ENCODE data around the gene SMIM20. TPM values are rescaled to one million over a fixed set of nuclear protein-coding genes. Genes with fewer than 3 reads are reported as not detected.

Gene SMIM20
- total and polyA plus RNA-seq, 2 experiments from 2014 or later, result 56.6 to 82.9 TPM

DNA sequence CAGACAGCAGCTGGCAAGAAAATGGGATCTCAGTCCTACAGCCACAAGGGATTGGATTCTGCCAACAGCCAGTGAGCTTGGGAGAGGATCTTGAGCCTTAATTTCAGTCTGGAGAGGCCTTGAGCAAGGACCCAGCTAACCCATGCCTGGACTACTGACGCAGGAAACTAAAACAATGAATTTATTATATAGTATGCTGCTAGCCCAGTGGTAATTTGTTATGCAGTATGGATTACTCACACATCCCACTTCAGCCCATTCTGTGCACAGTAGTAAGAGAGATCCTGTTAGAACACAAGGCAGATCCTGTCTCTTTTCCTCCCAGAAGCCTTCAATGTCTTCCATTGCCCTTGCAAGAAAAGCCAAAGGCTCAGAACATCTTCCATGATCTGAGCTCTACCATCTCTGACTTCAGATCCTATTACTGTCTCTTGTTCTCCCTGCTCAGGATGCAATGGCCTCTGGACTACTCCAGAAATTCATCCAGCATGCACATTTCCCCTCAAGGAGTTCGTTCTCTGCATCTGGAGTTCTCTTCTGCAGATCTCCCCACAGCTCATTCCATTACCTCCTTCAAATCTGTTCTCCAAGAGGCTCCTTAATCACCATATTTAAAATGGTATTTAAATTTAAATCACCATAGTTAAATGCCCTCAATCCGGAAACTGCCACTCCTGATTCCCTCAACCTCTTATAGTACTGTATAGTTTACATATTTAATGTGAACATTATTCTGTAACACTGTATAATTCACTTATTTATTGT, 27.6 kb downstream of the SMIM20 start:
- Histone ChIP-seq H3K36me3 (ENCODE audit: insufficient read depth) (no peaks in the 10 kb centered on the region), H3K27ac (ENCODE audit: low read depth) (no peak overlapping the region), H3K79me2 (replicated peaks; ENCODE audit: insufficient read depth) (no peaks in the 10 kb centered on the region), H3K27me3 (ENCODE audit: insufficient read depth) (no peaks in the 10 kb centered on the region), H2AFZ (0 out of 2 replicates have a peak overlapping the region, but pooled peaks have one; percentile 38), H3K9me2 (ENCODE audit: insufficient read depth) (peaks cover 13% of the 10 kb centered on the region; the same call in 1 of the 2 replicates), H3K4me1 (ENCODE audit: insufficient read depth) (no peaks in the 10 kb centered on the region), H3F3A (replicated peaks; ENCODE audit: low read depth) (no peaks in the 10 kb centered on the region), H4K20me1 (replicated peaks; ENCODE audit: insufficient read depth) (no peaks in the 10 kb centered on the region), H3K4me2 (no peak overlapping the region), H3K4me3 (no peak overlapping the region)
- no peaks in the 10 kb centered on the region for H3K4me1 Mint-ChIP-seq
- H3K27me3 Mint-ChIP-seq (ENCODE audit: insufficient read depth, low read depth, poor library complexity), result peaks cover 1% of the 10 kb centered on the region
- TF ChIP-seq, protein P1, sequence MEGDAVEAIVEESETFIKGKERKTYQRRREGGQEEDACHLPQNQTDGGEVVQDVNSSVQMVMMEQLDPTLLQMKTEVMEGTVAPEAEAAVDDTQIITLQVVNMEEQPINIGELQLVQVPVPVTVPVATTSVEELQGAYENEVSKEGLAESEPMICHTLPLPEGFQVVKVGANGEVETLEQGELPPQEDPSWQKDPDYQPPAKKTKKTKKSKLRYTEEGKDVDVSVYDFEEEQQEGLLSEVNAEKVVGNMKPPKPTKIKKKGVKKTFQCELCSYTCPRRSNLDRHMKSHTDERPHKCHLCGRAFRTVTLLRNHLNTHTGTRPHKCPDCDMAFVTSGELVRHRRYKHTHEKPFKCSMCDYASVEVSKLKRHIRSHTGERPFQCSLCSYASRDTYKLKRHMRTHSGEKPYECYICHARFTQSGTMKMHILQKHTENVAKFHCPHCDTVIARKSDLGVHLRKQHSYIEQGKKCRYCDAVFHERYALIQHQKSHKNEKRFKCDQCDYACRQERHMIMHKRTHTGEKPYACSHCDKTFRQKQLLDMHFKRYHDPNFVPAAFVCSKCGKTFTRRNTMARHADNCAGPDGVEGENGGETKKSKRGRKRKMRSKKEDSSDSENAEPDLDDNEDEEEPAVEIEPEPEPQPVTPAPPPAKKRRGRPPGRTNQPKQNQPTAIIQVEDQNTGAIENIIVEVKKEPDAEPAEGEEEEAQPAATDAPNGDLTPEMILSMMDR (conservative IDR thresholded peaks at IDR 0.05; ENCODE audit: low read depth in 2 of 2), result no peak
- TF ChIP-seq POLR2AphosphoS5 (IDR thresholded peaks at IDR 0.05; ENCODE audit: low read depth), result no peak
- TF ChIP-seq, protein P2, sequence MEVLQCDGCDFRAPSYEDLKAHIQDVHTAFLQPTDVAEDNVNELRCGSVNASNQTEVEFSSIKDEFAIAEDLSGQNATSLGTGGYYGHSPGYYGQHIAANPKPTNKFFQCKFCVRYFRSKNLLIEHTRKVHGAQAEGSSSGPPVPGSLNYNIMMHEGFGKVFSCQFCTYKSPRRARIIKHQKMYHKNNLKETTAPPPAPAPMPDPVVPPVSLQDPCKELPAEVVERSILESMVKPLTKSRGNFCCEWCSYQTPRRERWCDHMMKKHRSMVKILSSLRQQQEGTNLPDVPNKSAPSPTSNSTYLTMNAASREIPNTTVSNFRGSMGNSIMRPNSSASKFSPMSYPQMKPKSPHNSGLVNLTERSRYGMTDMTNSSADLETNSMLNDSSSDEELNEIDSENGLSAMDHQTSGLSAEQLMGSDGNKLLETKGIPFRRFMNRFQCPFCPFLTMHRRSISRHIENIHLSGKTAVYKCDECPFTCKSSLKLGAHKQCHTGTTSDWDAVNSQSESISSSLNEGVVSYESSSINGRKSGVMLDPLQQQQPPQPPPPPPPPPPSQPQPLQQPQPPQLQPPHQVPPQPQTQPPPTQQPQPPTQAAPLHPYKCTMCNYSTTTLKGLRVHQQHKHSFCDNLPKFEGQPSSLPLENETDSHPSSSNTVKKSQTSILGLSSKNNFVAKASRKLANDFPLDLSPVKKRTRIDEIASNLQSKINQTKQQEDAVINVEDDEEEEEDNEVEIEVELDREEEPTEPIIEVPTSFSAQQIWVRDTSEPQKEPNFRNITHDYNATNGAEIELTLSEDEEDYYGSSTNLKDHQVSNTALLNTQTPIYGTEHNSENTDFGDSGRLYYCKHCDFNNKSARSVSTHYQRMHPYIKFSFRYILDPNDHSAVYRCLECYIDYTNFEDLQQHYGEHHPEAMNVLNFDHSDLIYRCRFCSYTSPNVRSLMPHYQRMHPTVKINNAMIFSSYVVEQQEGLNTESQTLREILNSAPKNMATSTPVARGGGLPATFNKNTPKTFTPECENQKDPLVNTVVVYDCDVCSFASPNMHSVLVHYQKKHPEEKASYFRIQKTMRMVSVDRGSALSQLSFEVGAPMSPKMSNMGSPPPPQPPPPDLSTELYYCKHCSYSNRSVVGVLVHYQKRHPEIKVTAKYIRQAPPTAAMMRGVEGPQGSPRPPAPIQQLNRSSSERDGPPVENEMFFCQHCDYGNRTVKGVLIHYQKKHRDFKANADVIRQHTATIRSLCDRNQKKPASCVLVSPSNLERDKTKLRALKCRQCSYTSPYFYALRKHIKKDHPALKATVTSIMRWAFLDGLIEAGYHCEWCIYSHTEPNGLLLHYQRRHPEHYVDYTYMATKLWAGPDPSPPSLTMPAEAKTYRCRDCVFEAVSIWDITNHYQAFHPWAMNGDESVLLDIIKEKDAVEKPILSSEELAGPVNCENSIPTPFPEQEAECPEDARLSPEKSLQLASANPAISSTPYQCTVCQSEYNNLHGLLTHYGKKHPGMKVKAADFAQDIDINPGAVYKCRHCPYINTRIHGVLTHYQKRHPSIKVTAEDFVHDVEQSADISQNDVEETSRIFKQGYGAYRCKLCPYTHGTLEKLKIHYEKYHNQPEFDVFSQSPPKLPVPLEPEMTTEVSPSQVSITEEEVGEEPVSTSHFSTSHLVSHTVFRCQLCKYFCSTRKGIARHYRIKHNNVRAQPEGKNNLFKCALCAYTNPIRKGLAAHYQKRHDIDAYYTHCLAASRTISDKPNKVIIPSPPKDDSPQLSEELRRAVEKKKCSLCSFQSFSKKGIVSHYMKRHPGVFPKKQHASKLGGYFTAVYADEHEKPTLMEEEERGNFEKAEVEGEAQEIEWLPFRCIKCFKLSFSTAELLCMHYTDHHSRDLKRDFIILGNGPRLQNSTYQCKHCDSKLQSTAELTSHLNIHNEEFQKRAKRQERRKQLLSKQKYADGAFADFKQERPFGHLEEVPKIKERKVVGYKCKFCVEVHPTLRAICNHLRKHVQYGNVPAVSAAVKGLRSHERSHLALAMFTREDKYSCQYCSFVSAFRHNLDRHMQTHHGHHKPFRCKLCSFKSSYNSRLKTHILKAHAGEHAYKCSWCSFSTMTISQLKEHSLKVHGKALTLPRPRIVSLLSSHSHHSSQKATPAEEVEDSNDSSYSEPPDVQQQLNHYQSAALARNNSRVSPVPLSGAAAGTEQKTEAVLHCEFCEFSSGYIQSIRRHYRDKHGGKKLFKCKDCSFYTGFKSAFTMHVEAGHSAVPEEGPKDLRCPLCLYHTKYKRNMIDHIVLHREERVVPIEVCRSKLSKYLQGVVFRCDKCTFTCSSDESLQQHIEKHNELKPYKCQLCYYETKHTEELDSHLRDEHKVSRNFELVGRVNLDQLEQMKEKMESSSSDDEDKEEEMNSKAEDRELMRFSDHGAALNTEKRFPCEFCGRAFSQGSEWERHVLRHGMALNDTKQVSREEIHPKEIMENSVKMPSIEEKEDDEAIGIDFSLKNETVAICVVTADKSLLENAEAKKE (CRISPR knock-in tag; IDR thresholded peaks at IDR 0.05), result no peak
- TF ChIP-seq, protein P3, sequence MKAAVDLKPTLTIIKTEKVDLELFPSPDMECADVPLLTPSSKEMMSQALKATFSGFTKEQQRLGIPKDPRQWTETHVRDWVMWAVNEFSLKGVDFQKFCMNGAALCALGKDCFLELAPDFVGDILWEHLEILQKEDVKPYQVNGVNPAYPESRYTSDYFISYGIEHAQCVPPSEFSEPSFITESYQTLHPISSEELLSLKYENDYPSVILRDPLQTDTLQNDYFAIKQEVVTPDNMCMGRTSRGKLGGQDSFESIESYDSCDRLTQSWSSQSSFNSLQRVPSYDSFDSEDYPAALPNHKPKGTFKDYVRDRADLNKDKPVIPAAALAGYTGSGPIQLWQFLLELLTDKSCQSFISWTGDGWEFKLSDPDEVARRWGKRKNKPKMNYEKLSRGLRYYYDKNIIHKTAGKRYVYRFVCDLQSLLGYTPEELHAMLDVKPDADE (IDR thresholded peaks at IDR 0.05), result no peak
- TF ChIP-seq, protein P4, sequence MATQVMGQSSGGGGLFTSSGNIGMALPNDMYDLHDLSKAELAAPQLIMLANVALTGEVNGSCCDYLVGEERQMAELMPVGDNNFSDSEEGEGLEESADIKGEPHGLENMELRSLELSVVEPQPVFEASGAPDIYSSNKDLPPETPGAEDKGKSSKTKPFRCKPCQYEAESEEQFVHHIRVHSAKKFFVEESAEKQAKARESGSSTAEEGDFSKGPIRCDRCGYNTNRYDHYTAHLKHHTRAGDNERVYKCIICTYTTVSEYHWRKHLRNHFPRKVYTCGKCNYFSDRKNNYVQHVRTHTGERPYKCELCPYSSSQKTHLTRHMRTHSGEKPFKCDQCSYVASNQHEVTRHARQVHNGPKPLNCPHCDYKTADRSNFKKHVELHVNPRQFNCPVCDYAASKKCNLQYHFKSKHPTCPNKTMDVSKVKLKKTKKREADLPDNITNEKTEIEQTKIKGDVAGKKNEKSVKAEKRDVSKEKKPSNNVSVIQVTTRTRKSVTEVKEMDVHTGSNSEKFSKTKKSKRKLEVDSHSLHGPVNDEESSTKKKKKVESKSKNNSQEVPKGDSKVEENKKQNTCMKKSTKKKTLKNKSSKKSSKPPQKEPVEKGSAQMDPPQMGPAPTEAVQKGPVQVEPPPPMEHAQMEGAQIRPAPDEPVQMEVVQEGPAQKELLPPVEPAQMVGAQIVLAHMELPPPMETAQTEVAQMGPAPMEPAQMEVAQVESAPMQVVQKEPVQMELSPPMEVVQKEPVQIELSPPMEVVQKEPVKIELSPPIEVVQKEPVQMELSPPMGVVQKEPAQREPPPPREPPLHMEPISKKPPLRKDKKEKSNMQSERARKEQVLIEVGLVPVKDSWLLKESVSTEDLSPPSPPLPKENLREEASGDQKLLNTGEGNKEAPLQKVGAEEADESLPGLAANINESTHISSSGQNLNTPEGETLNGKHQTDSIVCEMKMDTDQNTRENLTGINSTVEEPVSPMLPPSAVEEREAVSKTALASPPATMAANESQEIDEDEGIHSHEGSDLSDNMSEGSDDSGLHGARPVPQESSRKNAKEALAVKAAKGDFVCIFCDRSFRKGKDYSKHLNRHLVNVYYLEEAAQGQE (IDR thresholded peaks at IDR 0.05; ENCODE audit: unreplicated experiment), result no peak
- TF ChIP-seq ZNF114 (CRISPR knock-in tag; IDR thresholded peaks at IDR 0.05), result no peak
- no peak for TF ChIP-seq JUNB (IDR thresholded peaks at IDR 0.05; ENCODE audit: unreplicated experiment)
- TF ChIP-seq EZH2phosphoT487 (IDR thresholded peaks at IDR 0.05; ENCODE audit: unreplicated experiment), result no peak
- TF ChIP-seq ZNF331 (CRISPR knock-in tag; IDR thresholded peaks at IDR 0.05; ENCODE audit: low read depth), result no peak
- no peak for TF ChIP-seq STAT1 (IDR thresholded peaks at IDR 0.05; ENCODE audit: unreplicated experiment)
- TF ChIP-seq CREB1 (CRISPR knock-in tag; IDR thresholded peaks at IDR 0.05; ENCODE audit: low read depth), result no peak
- no peak for TF ChIP-seq EZH2 (IDR thresholded peaks at IDR 0.05; ENCODE audit: low read depth, unreplicated experiment)
- no peak for TF ChIP-seq NANOG (IDR thresholded peaks at IDR 0.05; ENCODE audit: borderline replicate concordance)
- no peak overlapping the region for H3K27ac Mint-ChIP-seq
- H3K36me3 Mint-ChIP-seq (ENCODE audit: low read depth), result no peaks in the 10 kb centered on the region
- H3K9me3 Mint-ChIP-seq, result peaks cover 4% of the 10 kb centered on the region; the same call in 2 of the 3 replicates
- H3K4me3 Mint-ChIP-seq, result no peak overlapping the region
- DNase-seq (ENCODE audit: low spot score) (no peak), ATAC-seq (no peak)

All from GM23338 (cell line).